ENCODE results near the gene YWHAG. TPM values are rescaled to one million over a fixed set of nuclear protein-coding genes. Genes with fewer than 3 reads are reported as not detected.

Gene YWHAG
- total and polyA plus RNA-seq, 7 experiments from 2014 or later = 1.4 to 98.3 (median 35.1) TPM

- H3K4me3 ChIP-seq (ENCODE audit: low read length) = no peak overlapping the region
- H3K4me1 Mint-ChIP-seq = peaks cover 0 to 15% (median 0%) of the 10 kb centered on the region in 7 donors
- DNase-seq (no peak), ATAC-seq (no peak)
- no peak overlapping the region for H3K27ac ChIP-seq (ENCODE audit: low read depth, low read length)
- no peaks in the 10 kb centered on the region for H3K36me3 Mint-ChIP-seq
- ChIA-PET POLR2A (no interaction called here), CTCF (interaction anchor here (0.6 kb wide), 1 partner anchor 26 kb away, joined by 3 read pairs; no protein-coding TSS in a partner anchor)
- H3K27me3 Mint-ChIP-seq = no peaks in the 10 kb centered on the region
- H3K27ac Mint-ChIP-seq = peak overlapping the region in 1 of 9 donors; percentile 2
- no peaks in the 10 kb centered on the region for H3K27me3 ChIP-seq (ENCODE audit: control insufficient read depth in 2 of 2, insufficient read depth in 2 of 2, low read length in 2 of 2)
- peaks cover 3 to 4% of the 10 kb centered on the region in 2 donors for H3K4me1 ChIP-seq (ENCODE audit: control insufficient read depth in 2 of 2, insufficient read depth in 2 of 2, low read length in 2 of 2)
- no peak overlapping the region for H3K4me3 Mint-ChIP-seq
- no peaks in the 10 kb centered on the region for H3K9me3 ChIP-seq (ENCODE audit: control insufficient read depth in 2 of 3, low read length in 3 of 3)
- H3K9me3 Mint-ChIP-seq = no peaks in the 10 kb centered on the region
- intact Hi-C loops (cut with micrococcal nuclease) = no loop called here
- H3K36me3 ChIP-seq (ENCODE audit: control insufficient read depth in 2 of 3, insufficient read depth in 3 of 3, low read length in 3 of 3) = no peaks in the 10 kb centered on the region
Measured at GRCh38 chr7:76383089-76383944, 24.5 kb upstream of the YWHAG start.

GRCh38 chr7:76381814-76382213, 23.0 kb upstream of the YWHAG start:
- Mint-ChIP-seq H3K27ac (no peak overlapping the region), H3K27me3 (no peaks in the 10 kb centered on the region), H3K4me3 (no peak overlapping the region), H3K4me1 (peaks cover 0 to 15% (median 0%) of the 10 kb centered on the region in 7 donors), H3K36me3 (no peaks in the 10 kb centered on the region), H3K9me3 (no peaks in the 10 kb centered on the region)
- Histone ChIP-seq H3K36me3 (ENCODE audit: control insufficient read depth in 2 of 3, insufficient read depth in 3 of 3, low read length in 3 of 3) (no peaks in the 10 kb centered on the region), H3K9me3 (ENCODE audit: control insufficient read depth in 2 of 3, low read length in 3 of 3) (no peaks in the 10 kb centered on the region), H3K4me1 (ENCODE audit: control insufficient read depth in 2 of 2, insufficient read depth in 2 of 2, low read length in 2 of 2) (peaks cover 3 to 4% of the 10 kb centered on the region in 2 donors), H3K27ac (ENCODE audit: low read depth, low read length) (no peak overlapping the region), H3K4me3 (ENCODE audit: low read length) (no peak overlapping the region), H3K27me3 (ENCODE audit: control insufficient read depth in 2 of 2, insufficient read depth in 2 of 2, low read length in 2 of 2) (no peaks in the 10 kb centered on the region)
- ChIA-PET CTCF (no interaction called here), POLR2A (interaction anchor here (1.0 kb wide), 1 partner anchor 64 kb away, joined by 3 read pairs; no protein-coding TSS in a partner anchor)
- intact Hi-C loops (cut with micrococcal nuclease) = no loop called here
- ATAC-seq (no peak), DNase-seq (no peak)

GRCh38 chr7:76380623-76380966, 21.8 kb upstream of the YWHAG start:
- intact Hi-C loops (cut with micrococcal nuclease) = no loop called here
- H3K27ac Mint-ChIP-seq = peak overlapping the region in 2 of 9 donors; percentile 21 to 48
- Histone ChIP-seq H3K4me3 (ENCODE audit: low read length) (peak overlapping the region; percentile 68), H3K27me3 (ENCODE audit: control insufficient read depth in 2 of 2, insufficient read depth in 2 of 2, low read length in 2 of 2) (no peaks in the 10 kb centered on the region), H3K4me1 (ENCODE audit: control insufficient read depth in 2 of 2, insufficient read depth in 2 of 2, low read length in 2 of 2) (peaks cover 3 to 4% of the 10 kb centered on the region in 2 donors), H3K9me3 (ENCODE audit: control insufficient read depth in 2 of 3, low read length in 3 of 3) (no peaks in the 10 kb centered on the region), H3K27ac (ENCODE audit: low read depth, low read length) (peak overlapping the region; percentile 38), H3K36me3 (ENCODE audit: control insufficient read depth in 2 of 3, insufficient read depth in 3 of 3, low read length in 3 of 3) (no peaks in the 10 kb centered on the region)
- H3K9me3 Mint-ChIP-seq = no peaks in the 10 kb centered on the region
- H3K4me3 Mint-ChIP-seq = peak overlapping the region in 9 of 10 donors; percentile 71 to 84 (median 76)
- H3K27me3 Mint-ChIP-seq = no peaks in the 10 kb centered on the region
- DNase-seq (no peak), ATAC-seq (no peak)
- peaks cover 0 to 15% (median 0%) of the 10 kb centered on the region in 7 donors for H3K4me1 Mint-ChIP-seq
- ChIA-PET POLR2A (interaction anchor here (1.0 kb wide), 1 partner anchor 63 kb away, joined by 3 read pairs; no protein-coding TSS in a partner anchor), CTCF (no interaction called here)
- H3K36me3 Mint-ChIP-seq = no peaks in the 10 kb centered on the region

GRCh38 chr7:76377186-76377918, 18.6 kb upstream of the YWHAG start:
- Histone ChIP-seq H3K27me3 (ENCODE audit: control insufficient read depth in 2 of 2, insufficient read depth in 2 of 2, low read length in 2 of 2) (no peaks in the 10 kb centered on the region), H3K4me3 (ENCODE audit: low read length) (no peak overlapping the region), H3K4me1 (ENCODE audit: control insufficient read depth in 2 of 2, insufficient read depth in 2 of 2, low read length in 2 of 2) (peaks cover 3 to 4% of the 10 kb centered on the region in 2 donors), H3K36me3 (ENCODE audit: control insufficient read depth in 2 of 3, insufficient read depth in 3 of 3, low read length in 3 of 3) (no peaks in the 10 kb centered on the region), H3K9me3 (ENCODE audit: control insufficient read depth in 2 of 3, low read length in 3 of 3) (no peaks in the 10 kb centered on the region), H3K27ac (ENCODE audit: low read depth, low read length) (no peak overlapping the region)
- ChIA-PET POLR2A (no interaction called here), CTCF (no interaction called here)
- H3K4me1 Mint-ChIP-seq = peaks cover 0 to 24% (median 0%) of the 10 kb centered on the region in 7 donors
- intact Hi-C loops (cut with micrococcal nuclease) = no loop called here
- no peak overlapping the region for H3K4me3 Mint-ChIP-seq
- peaks cover 0 to 2% (median 0%) of the 10 kb centered on the region in 11 donors for H3K9me3 Mint-ChIP-seq
- ATAC-seq (no peak), DNase-seq (no peak)
- peaks cover 0 to 16% (median 0%) of the 10 kb centered on the region in 5 donors for H3K27me3 Mint-ChIP-seq
- no peaks in the 10 kb centered on the region for H3K36me3 Mint-ChIP-seq
- H3K27ac Mint-ChIP-seq = no peak overlapping the region

GRCh38 chr7:76375251-76375650, 16.5 kb upstream of the YWHAG start:
- H3K4me3 Mint-ChIP-seq = no peak overlapping the region
- Histone ChIP-seq H3K27me3 (ENCODE audit: control insufficient read depth in 2 of 2, insufficient read depth in 2 of 2, low read length in 2 of 2) (no peaks in the 10 kb centered on the region), H3K9me3 (ENCODE audit: control insufficient read depth in 2 of 3, low read length in 3 of 3) (no peaks in the 10 kb centered on the region), H3K4me1 (ENCODE audit: control insufficient read depth in 2 of 2, insufficient read depth in 2 of 2, low read length in 2 of 2) (peaks cover 2 to 4% of the 10 kb centered on the region in 2 donors), H3K36me3 (ENCODE audit: control insufficient read depth in 2 of 3, insufficient read depth in 3 of 3, low read length in 3 of 3) (no peaks in the 10 kb centered on the region), H3K4me3 (ENCODE audit: low read length) (no peak overlapping the region), H3K27ac (ENCODE audit: low read depth, low read length) (no peak overlapping the region)
- peaks cover 0 to 18% (median 0%) of the 10 kb centered on the region in 5 donors for H3K27me3 Mint-ChIP-seq
- no peak overlapping the region for H3K27ac Mint-ChIP-seq
- no peaks in the 10 kb centered on the region for H3K36me3 Mint-ChIP-seq
- CTCF ChIA-PET = no interaction called here
- peaks cover 0 to 21% (median 0%) of the 10 kb centered on the region in 7 donors for H3K4me1 Mint-ChIP-seq
- ATAC-seq (no peak), DNase-seq (no peak)
- peaks cover 0 to 2% (median 0%) of the 10 kb centered on the region in 11 donors for H3K9me3 Mint-ChIP-seq
- POLR2A ChIA-PET = interaction anchor here (1.0 kb wide), 1 partner anchor 11 kb away, joined by 5 read pairs; no protein-coding TSS in a partner anchor
- intact Hi-C loops (cut with micrococcal nuclease) = no loop called here

- intact Hi-C loops (cut with micrococcal nuclease) = no loop called here
- ATAC-seq (peak; percentile 45), DNase-seq (no peak)
- ChIA-PET CTCF (no interaction called here), POLR2A (interaction anchor here (1.1 kb wide), 1 partner anchor 12 kb away, joined by 4 read pairs; no protein-coding TSS in a partner anchor)
- no peaks in the 10 kb centered on the region for H3K36me3 ChIP-seq (ENCODE audit: control insufficient read depth in 2 of 3, insufficient read depth in 3 of 3, low read length in 3 of 3)
- H3K27ac ChIP-seq (ENCODE audit: low read depth, low read length) = no peak overlapping the region
- no peak overlapping the region for H3K4me3 ChIP-seq (ENCODE audit: low read length)
- no peaks in the 10 kb centered on the region for H3K27me3 ChIP-seq (ENCODE audit: control insufficient read depth in 2 of 2, insufficient read depth in 2 of 2, low read length in 2 of 2)
- no peaks in the 10 kb centered on the region for H3K4me1 ChIP-seq (ENCODE audit: control insufficient read depth in 2 of 2, insufficient read depth in 2 of 2, low read length in 2 of 2)
- Mint-ChIP-seq H3K36me3 (no peaks in the 10 kb centered on the region), H3K4me1 (peaks cover 0 to 12% (median 0%) of the 10 kb centered on the region in 7 donors), H3K4me3 (no peak overlapping the region), H3K27me3 (peaks cover 0 to 24% (median 0%) of the 10 kb centered on the region in 5 donors), H3K9me3 (peaks cover 0 to 2% (median 0%) of the 10 kb centered on the region in 11 donors), H3K27ac (no peak overlapping the region)
- no peaks in the 10 kb centered on the region for H3K9me3 ChIP-seq (ENCODE audit: control insufficient read depth in 2 of 3, low read length in 3 of 3)
Measured at GRCh38 chr7:76372984-76373833, 14.4 kb upstream of the YWHAG start.

All from naive thymus-derived CD4-positive, alpha-beta T cell (primary cell).